Spleen (tissue), 11 donors: ENCODE results near the gene CAMKK1. TPM values are rescaled to one million over a fixed set of nuclear protein-coding genes. Genes with fewer than 3 reads are reported as not detected.

Experiments
- DNase-seq: peaks from one replicate; pipeline ENCODE4 v3.0.0-alpha.2; 2020
- H3K27ac ChIP-seq, 8 donors: fragments of 200-600 bp; sonication (generic) in 7 of 8; 1 replicate in 4 of 8; 2 replicates in 4 of 8; pipeline versions ENCODE4 v1.5.0 to v1.8.0; 2016 to 2021; ENCODE audit warnings: inconsistent platforms in 4 of 8, mild to moderate bottlenecking in 4 of 8, moderate library complexity in 1 of 8
- H3K27me3 ChIP-seq, 7 donors: fragments of 200-600 bp; sonication (generic) in 6 of 7; replicated peaks in 1 of 7; 1 replicate in 4 of 7; 2 replicates in 3 of 7; pipeline versions ENCODE4 v1.5.0 to v1.8.0; 2016 to 2021; ENCODE audit warnings: inconsistent platforms in 3 of 7, mild to moderate bottlenecking in 1 of 7
- H3K36me3 ChIP-seq, 6 donors: fragments of 200-600 bp; sonication (generic) in 5 of 6; 1 replicate in 4 of 6; 2 replicates in 2 of 6; pipeline versions ENCODE4 v1.5.0 to v1.8.0; 2016 to 2021; ENCODE audit warnings: inconsistent platforms in 2 of 6
- H3K4me1 ChIP-seq, 6 donors: fragments of 200-600 bp; sonication (generic) in 5 of 6; 1 replicate in 3 of 6; 2 replicates in 3 of 6; pipeline versions ENCODE4 v1.5.0 to v1.8.0; 2016 to 2021; ENCODE audit warnings: inconsistent platforms in 3 of 6
- H3K4me3 ChIP-seq, 8 donors: fragments of 200-600 bp; sonication (generic) in 7 of 8; 1 replicate in 4 of 8; 2 replicates in 4 of 8; pipeline versions ENCODE4 v1.5.0 to v1.8.0; 2016 to 2021; ENCODE audit warnings: inconsistent platforms in 4 of 8, mild to moderate bottlenecking in 4 of 8, moderate library complexity in 2 of 8
- H3K9me3 ChIP-seq, 8 donors: fragments of 200-600 bp; sonication (generic) in 7 of 8; 1 replicate in 4 of 8; 2 replicates in 4 of 8; pipeline versions ENCODE4 v1.5.0 to v1.8.0; 2016 to 2021; ENCODE audit warnings: inconsistent platforms in 4 of 8
- POLR2A ChIP-seq, 3 donors: fragments of 450-650 bp; IDR thresholded peaks; one replicate each; pipeline ENCODE4 v1.5.1; 2017; ENCODE audit warnings: antibody characterized with exemption in 3 of 3, mild to moderate bottlenecking in 1 of 3
- POLR2AphosphoS5 ChIP-seq, 3 donors: sonication (generic); formaldehyde crosslinking; IDR thresholded peaks; one replicate each; pipeline ENCODE4 v1.5.1; 2017; ENCODE audit warnings: antibody characterized with exemption in 3 of 3
- WGBS, 5 donors: extraction: QIAGEN DNeasy Blood & Tissue Kit in 3 of 5; methylation state at CpG; one replicate each; pipeline versions ENCODE4 v1.1.5 to v1.1.7; 2013 to 2018; 5-methylcytosine and 5-hydroxymethylcytosine counted together
- intact Hi-C: fragments of 100-400 bp; cut with DNase I; formaldehyde crosslinking; loops from one replicate; pipeline ENCODE4 v1.15.0; 2023; ENCODE audit warnings: low total_unique reads
- polyA plus RNA-seq, 3 donors: library from polyadenylated mRNA; stranded (reverse); fragments of 200-250 nt; gene quantifications; one replicate each; pipeline ENCODE4 v1.2.1, GENCODE V29; 2013
- total RNA-seq, 7 donors: library from RNA; depleted of rRNA in 3 of 7; stranded (reverse); fragments of >200 nt in 3 of 7; fragmentation: NEBNext Ultra II Directional in 4 of 7; extraction: Animal tissue kit (Norgen Biotek cat#: 25700) in 4 of 7; gene quantifications; one replicate each; pipeline versions ENCODE4 v1.1.0 to v1.2.1, GENCODE V29; 2016 to 2021
- TF ChIP-seq, protein P1 (sequence below), 11 experiments: fragments of 200-600 bp in 7 of 11; fragments of 450-650 bp in 4 of 11; sonication (generic) in 4 of 11; IDR thresholded peaks in 8 of 11; conservative IDR thresholded peaks in 3 of 11; 1 replicate in 7 of 11; 2 replicates in 4 of 11; pipeline versions ENCODE4 v1.4.0 to v1.8.0; 2016 to 2021; ENCODE audit warnings: antibody characterized with exemption in 11 of 11, inconsistent platforms in 4 of 11, mild to moderate bottlenecking in 1 of 11
- donor health status: healthy with polysubstance abuse.
- donor health status: DM: no; HTN: no; CAD: no; lungs with moderate emphysema.
- donor health status: DM: no; HTN: no; CAD: no.
- donor health status: Bipolar disorder and iron deficiency.
- donor health status: healthy.
- donor health status: DM: no; HTN: no; CAD: no.
- donor health status: DM: yes; HTN: yes; CAD: no.

CAMKK1 gene
- total and polyA plus RNA-seq, 10 donors: 5.2 to 13.0 (median 9.0) TPM

DNA sequence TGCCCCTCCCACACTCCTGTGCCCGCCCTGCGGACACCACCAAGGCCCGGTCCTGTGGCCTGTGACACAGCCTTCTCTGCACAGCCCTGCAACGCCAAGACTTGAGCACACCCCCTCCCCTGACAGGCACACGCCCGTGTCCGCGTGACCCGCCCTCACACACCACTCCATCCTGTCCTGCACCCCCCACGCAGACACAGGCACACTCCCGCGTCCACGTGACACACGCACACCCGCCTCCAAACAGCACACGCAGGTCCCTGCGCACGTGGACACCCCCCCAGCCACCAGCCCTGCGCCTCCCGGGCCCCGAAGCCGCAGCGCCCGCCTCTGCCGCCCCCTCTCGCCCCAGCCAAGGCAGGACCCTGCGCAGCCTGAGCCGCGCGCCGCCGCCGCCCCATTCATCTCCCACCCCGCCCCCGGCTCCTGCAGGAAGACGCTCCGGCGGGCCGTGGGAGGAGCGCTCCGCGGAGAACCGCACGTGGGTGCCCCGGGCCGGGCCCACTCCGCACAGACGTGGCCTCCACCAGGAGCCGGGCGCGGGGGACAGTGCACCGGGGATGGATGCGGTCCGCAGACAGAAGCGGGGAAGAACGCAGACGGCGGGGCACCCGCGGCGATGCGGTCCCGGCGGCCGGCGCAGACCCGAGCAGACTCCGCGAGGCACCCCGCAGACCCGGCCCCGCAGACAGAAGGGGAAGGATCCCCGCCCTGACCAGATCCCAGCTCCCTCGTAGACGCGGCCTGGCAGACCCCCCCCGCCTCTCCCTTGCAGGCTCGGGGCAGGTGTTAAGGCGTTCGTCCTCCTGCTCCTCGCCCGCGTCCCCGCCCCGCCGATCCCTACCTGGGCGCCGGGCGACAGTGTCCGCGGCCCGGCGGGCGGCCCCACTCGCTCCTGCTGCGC is 506 bp downstream of the CAMKK1 start:
- Histone ChIP-seq H3K36me3 (peaks cover 0 to 13% (median 0%) of the 10 kb centered on the region in 6 donors), H3K4me1 (peaks cover 25 to 88% (median 57%) of the 10 kb centered on the region in 6 donors), H3K9me3 (no peaks in the 10 kb centered on the region), H3K4me3 (peak overlapping the region; percentile 74 to 98 (median 88)), H3K27ac (peak overlapping the region; percentile 38 to 95 (median 72)), H3K27me3 (no peaks in the 10 kb centered on the region)
- intact Hi-C loops: no loop called here
- 0 to 1% (median 1%) methylated on average over 14 to 96 of the region's 96 CpGs for WGBS, 5 donors
- TF ChIP-seq, protein P1, sequence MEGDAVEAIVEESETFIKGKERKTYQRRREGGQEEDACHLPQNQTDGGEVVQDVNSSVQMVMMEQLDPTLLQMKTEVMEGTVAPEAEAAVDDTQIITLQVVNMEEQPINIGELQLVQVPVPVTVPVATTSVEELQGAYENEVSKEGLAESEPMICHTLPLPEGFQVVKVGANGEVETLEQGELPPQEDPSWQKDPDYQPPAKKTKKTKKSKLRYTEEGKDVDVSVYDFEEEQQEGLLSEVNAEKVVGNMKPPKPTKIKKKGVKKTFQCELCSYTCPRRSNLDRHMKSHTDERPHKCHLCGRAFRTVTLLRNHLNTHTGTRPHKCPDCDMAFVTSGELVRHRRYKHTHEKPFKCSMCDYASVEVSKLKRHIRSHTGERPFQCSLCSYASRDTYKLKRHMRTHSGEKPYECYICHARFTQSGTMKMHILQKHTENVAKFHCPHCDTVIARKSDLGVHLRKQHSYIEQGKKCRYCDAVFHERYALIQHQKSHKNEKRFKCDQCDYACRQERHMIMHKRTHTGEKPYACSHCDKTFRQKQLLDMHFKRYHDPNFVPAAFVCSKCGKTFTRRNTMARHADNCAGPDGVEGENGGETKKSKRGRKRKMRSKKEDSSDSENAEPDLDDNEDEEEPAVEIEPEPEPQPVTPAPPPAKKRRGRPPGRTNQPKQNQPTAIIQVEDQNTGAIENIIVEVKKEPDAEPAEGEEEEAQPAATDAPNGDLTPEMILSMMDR (IDR thresholded peaks at IDR 0.05 in 8 of 11, conservative IDR thresholded peaks at IDR 0.05 in 3 of 11): peak in 2 of 11 experiments; percentile 11 to 17
- peak; percentile 64 to 82 (median 76) for TF ChIP-seq POLR2AphosphoS5 (IDR thresholded peaks at IDR 0.05)
- TF ChIP-seq POLR2A (IDR thresholded peaks at IDR 0.05): no peak
- peak; percentile 95 for DNase-seq

DNA sequence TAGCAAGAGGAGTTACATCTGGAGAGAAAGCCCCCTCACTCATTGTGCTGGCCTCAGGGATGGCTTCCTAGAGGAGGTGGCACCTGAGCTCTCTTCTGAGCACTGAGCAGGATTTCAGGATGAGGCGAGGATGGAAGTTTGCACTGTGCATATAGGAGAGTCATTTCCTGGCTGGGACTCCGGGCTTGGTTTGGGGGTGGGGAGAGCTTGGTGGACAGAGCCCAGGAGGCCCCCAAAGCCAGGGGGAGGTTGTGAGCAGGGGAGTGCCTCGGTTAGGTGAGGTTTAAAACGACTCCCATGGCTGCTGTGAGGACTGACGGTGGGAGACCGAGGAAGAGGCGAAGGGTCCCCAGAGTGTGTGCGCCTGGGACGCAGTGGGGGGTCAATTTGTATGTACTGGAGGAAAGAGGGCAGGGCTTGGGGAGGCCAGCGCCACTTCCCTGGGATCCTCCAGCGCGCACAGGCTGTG is 1.2 kb downstream of the CAMKK1 start:
- Histone ChIP-seq H3K27ac (peak overlapping the region in 4 of 8 donors; percentile 91 to 95 (median 92)), H3K4me1 (peaks cover 32 to 95% (median 64%) of the 10 kb centered on the region in 6 donors), H3K9me3 (no peaks in the 10 kb centered on the region), H3K27me3 (no peaks in the 10 kb centered on the region), H3K36me3 (peaks cover 0 to 6% (median 0%) of the 10 kb centered on the region in 6 donors), H3K4me3 (peak overlapping the region; percentile 74 to 98 (median 88))
- DNase-seq: no peak
- intact Hi-C loops: no loop called here
- 39 to 52% (median 46%) methylated on average over 12 of the region's 12 CpGs for WGBS, 5 donors
- TF ChIP-seq POLR2AphosphoS5 (IDR thresholded peaks at IDR 0.05): no peak
- TF ChIP-seq, protein P1 (IDR thresholded peaks at IDR 0.05 in 8 of 11, conservative IDR thresholded peaks at IDR 0.05 in 3 of 11): no peak
- no peak for TF ChIP-seq POLR2A (IDR thresholded peaks at IDR 0.05)

DNA sequence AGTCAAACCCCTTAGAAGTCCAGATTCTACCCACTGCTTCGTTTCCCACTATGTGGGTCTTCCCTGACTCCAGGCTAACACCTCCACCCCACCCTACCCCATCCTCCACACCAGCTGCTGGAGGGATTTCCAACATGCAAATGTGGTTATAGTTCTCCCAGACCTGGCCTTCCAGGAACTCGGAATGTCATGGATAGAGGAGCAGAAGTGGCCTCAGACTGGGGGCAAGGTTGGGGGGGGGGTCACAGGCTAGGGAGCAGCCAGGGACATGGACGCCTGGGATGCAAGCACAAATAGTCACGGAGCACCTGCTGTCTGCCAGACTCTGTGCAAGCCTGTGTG is 2.0 kb downstream of the CAMKK1 start:
- 78 to 88% (median 84%) methylated on average over 4 of the region's 4 CpGs for WGBS, 5 donors

More for the DNA sequence above, 2.0 kb downstream of the CAMKK1 start:
- no peaks in the 10 kb centered on the region for H3K36me3 ChIP-seq
- no peaks in the 10 kb centered on the region for H3K9me3 ChIP-seq
- intact Hi-C loops: no loop called here
- H3K27ac ChIP-seq: no peak overlapping the region
- peaks cover 33 to 97% (median 71%) of the 10 kb centered on the region in 6 donors for H3K4me1 ChIP-seq
- DNase-seq: no peak
- TF ChIP-seq POLR2A (IDR thresholded peaks at IDR 0.05): no peak
- TF ChIP-seq POLR2AphosphoS5 (IDR thresholded peaks at IDR 0.05): no peak
- TF ChIP-seq, protein P1 (IDR thresholded peaks at IDR 0.05 in 8 of 11, conservative IDR thresholded peaks at IDR 0.05 in 3 of 11): no peak
- no peaks in the 10 kb centered on the region for H3K27me3 ChIP-seq
- H3K4me3 ChIP-seq: no peak overlapping the region
